Erythroblast (primary cell): ENCODE measurements around the gene QPCTL.

Experiments
- GATA1 ChIP-seq: IDR thresholded peaks from 2 replicates; pipeline ENCODE4 v1.6.1; 2011; ENCODE audit warnings: low read depth, mild to moderate bottlenecking, control low read depth, low read length, moderate library complexity
- POLR2A ChIP-seq: IDR thresholded peaks from 2 replicates; pipeline ENCODE4 v1.6.1; 2011; ENCODE audit warnings: mild to moderate bottlenecking, low read length

- TF ChIP-seq POLR2A (no peak), GATA1 (no peak)
Observed at GRCh38 chr19:45676851-45677263, 15.6 kb upstream of the QPCTL start.
